Measurements from ENCODE around the gene PPM1D. TPM values are rescaled to one million over a fixed set of nuclear protein-coding genes. Genes with fewer than 3 reads are reported as not detected.

Gene PPM1D
- polyA plus RNA-seq, 2 of the 4 experiments (the other 2 are of a cell fraction) = 10.5 to 13.5 TPM

DNA sequence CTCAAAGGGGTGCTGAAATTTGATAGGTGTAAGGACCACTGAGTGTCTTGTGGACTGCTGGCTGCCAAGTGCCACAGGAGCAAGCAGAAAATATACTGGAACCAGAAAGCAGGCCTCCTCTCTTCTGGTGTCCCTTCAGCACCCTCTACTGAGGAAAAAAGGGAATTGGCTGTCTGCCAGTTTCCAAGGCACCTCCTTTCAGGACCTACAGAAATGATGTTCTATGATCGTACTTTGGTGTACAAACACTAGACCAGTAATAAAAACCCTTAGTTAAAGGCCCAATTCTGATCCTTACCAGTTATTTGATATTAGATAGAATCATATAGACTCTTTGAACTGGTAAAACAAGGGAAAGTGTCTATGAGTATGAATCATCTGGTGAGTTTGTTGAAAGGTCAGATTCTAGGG, 41.8 kb downstream of the PPM1D start (continued):
- TF ChIP-seq, protein P1, sequence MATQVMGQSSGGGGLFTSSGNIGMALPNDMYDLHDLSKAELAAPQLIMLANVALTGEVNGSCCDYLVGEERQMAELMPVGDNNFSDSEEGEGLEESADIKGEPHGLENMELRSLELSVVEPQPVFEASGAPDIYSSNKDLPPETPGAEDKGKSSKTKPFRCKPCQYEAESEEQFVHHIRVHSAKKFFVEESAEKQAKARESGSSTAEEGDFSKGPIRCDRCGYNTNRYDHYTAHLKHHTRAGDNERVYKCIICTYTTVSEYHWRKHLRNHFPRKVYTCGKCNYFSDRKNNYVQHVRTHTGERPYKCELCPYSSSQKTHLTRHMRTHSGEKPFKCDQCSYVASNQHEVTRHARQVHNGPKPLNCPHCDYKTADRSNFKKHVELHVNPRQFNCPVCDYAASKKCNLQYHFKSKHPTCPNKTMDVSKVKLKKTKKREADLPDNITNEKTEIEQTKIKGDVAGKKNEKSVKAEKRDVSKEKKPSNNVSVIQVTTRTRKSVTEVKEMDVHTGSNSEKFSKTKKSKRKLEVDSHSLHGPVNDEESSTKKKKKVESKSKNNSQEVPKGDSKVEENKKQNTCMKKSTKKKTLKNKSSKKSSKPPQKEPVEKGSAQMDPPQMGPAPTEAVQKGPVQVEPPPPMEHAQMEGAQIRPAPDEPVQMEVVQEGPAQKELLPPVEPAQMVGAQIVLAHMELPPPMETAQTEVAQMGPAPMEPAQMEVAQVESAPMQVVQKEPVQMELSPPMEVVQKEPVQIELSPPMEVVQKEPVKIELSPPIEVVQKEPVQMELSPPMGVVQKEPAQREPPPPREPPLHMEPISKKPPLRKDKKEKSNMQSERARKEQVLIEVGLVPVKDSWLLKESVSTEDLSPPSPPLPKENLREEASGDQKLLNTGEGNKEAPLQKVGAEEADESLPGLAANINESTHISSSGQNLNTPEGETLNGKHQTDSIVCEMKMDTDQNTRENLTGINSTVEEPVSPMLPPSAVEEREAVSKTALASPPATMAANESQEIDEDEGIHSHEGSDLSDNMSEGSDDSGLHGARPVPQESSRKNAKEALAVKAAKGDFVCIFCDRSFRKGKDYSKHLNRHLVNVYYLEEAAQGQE (IDR thresholded peaks at IDR 0.05) = peak; percentile 50

DNA sequence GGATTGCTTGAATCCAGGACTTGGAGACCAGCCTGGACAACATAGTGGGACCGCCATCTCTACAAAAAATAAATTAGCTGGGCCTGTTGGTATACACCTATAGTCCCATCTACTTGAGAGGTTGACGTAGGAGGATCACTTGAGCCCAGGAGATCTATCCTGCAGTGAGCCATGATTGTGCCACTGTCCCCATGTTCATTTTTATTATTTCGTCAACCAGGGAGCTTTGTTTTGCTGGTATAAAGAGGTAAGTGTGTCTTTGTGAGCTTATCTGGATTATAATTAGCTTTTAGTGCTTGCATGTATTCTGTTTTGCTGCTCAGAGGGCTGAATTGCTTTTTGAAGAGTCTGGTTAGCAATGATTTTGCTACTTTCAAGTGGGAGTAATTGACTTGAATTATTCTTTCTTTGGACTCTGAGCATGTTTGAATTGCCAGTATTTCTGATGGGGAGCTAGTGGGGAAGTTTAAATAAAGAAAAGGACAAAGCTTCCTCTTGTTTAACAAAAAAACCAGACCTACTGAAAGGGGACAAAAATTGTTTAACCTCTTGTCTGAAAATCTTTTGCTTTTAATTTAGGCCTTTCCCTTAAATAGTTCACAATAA, 46.0 kb downstream of the PPM1D start:
- DNase-seq (ENCODE audit: low read depth in 1 of 2, low spot score in 1 of 2) (no peak), FAIRE-seq (no peak), ATAC-seq (no peak)
- H3K4me3 ChIP-seq = no peak overlapping the region
- WGBS (ENCODE audit: missing lambda C conversion rate) = 89% methylated on average over 3 of the region's 3 CpGs
- H3K4me2 ChIP-seq = no peak overlapping the region
- H3K9me3 ChIP-seq = no peaks in the 10 kb centered on the region
- TF ChIP-seq, protein P2, sequence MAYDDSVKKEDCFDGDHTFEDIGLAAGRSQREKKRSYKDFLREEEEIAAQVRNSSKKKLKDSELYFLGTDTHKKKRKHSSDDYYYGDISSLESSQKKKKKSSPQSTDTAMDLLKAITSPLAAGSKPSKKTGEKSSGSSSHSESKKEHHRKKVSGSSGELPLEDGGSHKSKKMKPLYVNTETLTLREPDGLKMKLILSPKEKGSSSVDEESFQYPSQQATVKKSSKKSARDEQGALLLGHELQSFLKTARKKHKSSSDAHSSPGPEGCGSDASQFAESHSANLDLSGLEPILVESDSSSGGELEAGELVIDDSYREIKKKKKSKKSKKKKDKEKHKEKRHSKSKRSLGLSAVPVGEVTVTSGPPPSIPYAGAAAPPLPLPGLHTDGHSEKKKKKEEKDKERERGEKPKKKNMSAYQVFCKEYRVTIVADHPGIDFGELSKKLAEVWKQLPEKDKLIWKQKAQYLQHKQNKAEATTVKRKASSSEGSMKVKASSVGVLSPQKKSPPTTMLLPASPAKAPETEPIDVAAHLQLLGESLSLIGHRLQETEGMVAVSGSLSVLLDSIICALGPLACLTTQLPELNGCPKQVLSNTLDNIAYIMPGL (CRISPR knock-in tag; IDR thresholded peaks at IDR 0.05; ENCODE audit: borderline replicate concordance) = no peak
- TF ChIP-seq RNF2 (IDR thresholded peaks at IDR 0.05; ENCODE audit: borderline replicate concordance, low read depth) (no peak), RCOR1 (IDR thresholded peaks at IDR 0.05; ENCODE audit: low read depth, low read length) (no peak), RFX5 (IDR thresholded peaks at IDR 0.05) (no peak), ESRRA (IDR thresholded peaks at IDR 0.05; ENCODE audit: borderline replicate concordance, low read length) (no peak), BHLHE40 (IDR thresholded peaks at IDR 0.05; ENCODE audit: low read depth, low read length) (no peak), CHD4 (IDR thresholded peaks at IDR 0.05; ENCODE audit: borderline replicate concordance) (no peak), HOXB13 (CRISPR knock-in tag; IDR thresholded peaks at IDR 0.05; ENCODE audit: low read depth) (no peak), HOXA7 (CRISPR knock-in tag; IDR thresholded peaks at IDR 0.05) (no peak), POLR2AphosphoS2 (conservative IDR thresholded peaks at IDR 0.05; ENCODE audit: low read length) (no peak), JUN (IDR thresholded peaks at IDR 0.05) (no peak), EHMT2 (IDR thresholded peaks at IDR 0.05; ENCODE audit: low read depth) (no peak), GATA3 (IDR thresholded peaks at IDR 0.05; ENCODE audit: borderline replicate concordance) (no peak), EHF (CRISPR knock-in tag; IDR thresholded peaks at IDR 0.05) (no peak), MYC (IDR thresholded peaks at IDR 0.05; ENCODE audit: borderline replicate concordance, low read length) (no peak), HDAC2 (IDR thresholded peaks at IDR 0.05) (no peak), CBX8 (IDR thresholded peaks at IDR 0.05) (no peak)
- TF ChIP-seq, protein P3, sequence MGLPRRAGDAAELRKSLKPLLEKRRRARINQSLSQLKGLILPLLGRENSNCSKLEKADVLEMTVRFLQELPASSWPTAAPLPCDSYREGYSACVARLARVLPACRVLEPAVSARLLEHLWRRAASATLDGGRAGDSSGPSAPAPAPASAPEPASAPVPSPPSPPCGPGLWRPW (IDR thresholded peaks at IDR 0.05) = no peak
- peaks cover 10% of the 10 kb centered on the region for H3K4me1 ChIP-seq
- CTCF ChIA-PET = interaction anchor here (0.9 to 1.5 kb wide), 4 partner anchors 8 to 224 kb away, joined by 3 to 6 read pairs (median 3); partner anchors contain the start of gene CHCT1
- H3K27ac ChIP-seq = no peak overlapping the region
- POLR2A ChIA-PET = no interaction called here

DNA sequence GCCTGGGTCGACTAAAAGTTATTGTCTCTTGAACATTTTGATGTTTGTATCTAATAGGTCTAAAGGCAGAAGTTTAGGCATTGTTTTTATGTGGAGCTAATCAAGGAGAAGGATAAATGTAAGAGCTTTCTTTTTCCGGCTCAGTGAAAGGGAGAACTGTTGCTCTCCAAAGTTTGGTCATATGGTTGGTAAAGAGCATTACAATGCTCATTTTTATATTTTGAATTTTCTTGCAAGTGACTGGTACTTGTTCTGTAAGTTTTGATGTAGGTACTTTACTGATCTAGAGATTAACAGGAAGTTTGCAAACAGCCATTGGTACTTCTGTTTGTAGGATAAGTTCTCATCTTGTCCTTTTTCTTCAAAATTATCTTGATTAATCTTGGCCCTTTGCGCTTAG, 46.7 kb downstream of the PPM1D start:
- CTCF ChIA-PET = interaction anchor here (0.9 to 1.5 kb wide), 4 partner anchors 8 to 224 kb away, joined by 3 to 6 read pairs (median 3); partner anchors contain the start of gene CHCT1
- DNase-seq (ENCODE audit: low read depth in 1 of 2, low spot score in 1 of 2) = no peak
- no peak overlapping the region for H3K27ac ChIP-seq
- H3K4me2 ChIP-seq = no peak overlapping the region
- ATAC-seq = no peak
- H3K4me1 ChIP-seq = peaks cover 7% of the 10 kb centered on the region
- POLR2A ChIA-PET = no interaction called here
- WGBS (ENCODE audit: missing lambda C conversion rate) = 68% methylated on average over 3 of the region's 3 CpGs
- no peak overlapping the region for H3K4me3 ChIP-seq
- peak; percentile 7 for FAIRE-seq
- H3K9me3 ChIP-seq = no peaks in the 10 kb centered on the region
- no peak for TF ChIP-seq HDAC2 (IDR thresholded peaks at IDR 0.05)
- TF ChIP-seq CBX2 (IDR thresholded peaks at IDR 0.05; ENCODE audit: borderline replicate concordance, low read depth) = no peak
- TF ChIP-seq, protein P2 (CRISPR knock-in tag; IDR thresholded peaks at IDR 0.05; ENCODE audit: borderline replicate concordance) = no peak
- no peak for TF ChIP-seq ESRRA (IDR thresholded peaks at IDR 0.05; ENCODE audit: borderline replicate concordance, low read length)
- TF ChIP-seq, protein P4, sequence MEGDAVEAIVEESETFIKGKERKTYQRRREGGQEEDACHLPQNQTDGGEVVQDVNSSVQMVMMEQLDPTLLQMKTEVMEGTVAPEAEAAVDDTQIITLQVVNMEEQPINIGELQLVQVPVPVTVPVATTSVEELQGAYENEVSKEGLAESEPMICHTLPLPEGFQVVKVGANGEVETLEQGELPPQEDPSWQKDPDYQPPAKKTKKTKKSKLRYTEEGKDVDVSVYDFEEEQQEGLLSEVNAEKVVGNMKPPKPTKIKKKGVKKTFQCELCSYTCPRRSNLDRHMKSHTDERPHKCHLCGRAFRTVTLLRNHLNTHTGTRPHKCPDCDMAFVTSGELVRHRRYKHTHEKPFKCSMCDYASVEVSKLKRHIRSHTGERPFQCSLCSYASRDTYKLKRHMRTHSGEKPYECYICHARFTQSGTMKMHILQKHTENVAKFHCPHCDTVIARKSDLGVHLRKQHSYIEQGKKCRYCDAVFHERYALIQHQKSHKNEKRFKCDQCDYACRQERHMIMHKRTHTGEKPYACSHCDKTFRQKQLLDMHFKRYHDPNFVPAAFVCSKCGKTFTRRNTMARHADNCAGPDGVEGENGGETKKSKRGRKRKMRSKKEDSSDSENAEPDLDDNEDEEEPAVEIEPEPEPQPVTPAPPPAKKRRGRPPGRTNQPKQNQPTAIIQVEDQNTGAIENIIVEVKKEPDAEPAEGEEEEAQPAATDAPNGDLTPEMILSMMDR (IDR thresholded peaks at IDR 0.05) = no peak
- no peak for TF ChIP-seq TP53 (CRISPR knock-in tag; IDR thresholded peaks at IDR 0.05)
- no peak for TF ChIP-seq RFX5 (IDR thresholded peaks at IDR 0.05)
- no peak for TF ChIP-seq CHD2 (IDR thresholded peaks at IDR 0.05; ENCODE audit: low read length, partially characterized antibody)
- TF ChIP-seq RCOR1 (IDR thresholded peaks at IDR 0.05; ENCODE audit: low read depth, low read length) = no peak
- TF ChIP-seq NPAS2 (CRISPR knock-in tag; IDR thresholded peaks at IDR 0.05; ENCODE audit: borderline replicate concordance) = no peak
- TF ChIP-seq MAZ (IDR thresholded peaks at IDR 0.05; ENCODE audit: borderline replicate concordance, low read depth, low read length) = no peak

Measured in A549 (cell line).